ENCODE results near the gene KNDC1. TPM values are rescaled to one million over a fixed set of nuclear protein-coding genes. Genes with fewer than 3 reads are reported as not detected.

The KNDC1 gene
- polyA plus RNA-seq, 1 experiment: 1.0 TPM

GRCh38 chr10:133237241-133237587 is 77.2 kb downstream of the KNDC1 start:
- CTCF ChIA-PET: no interaction called here
- POLR2A ChIA-PET: no interaction called here
- TF ChIP-seq CTCF (IDR thresholded peaks at IDR 0.05; ENCODE audit: insufficient read depth, low read depth, low read length): no peak
- Histone ChIP-seq H3K36me3 (ENCODE audit: control insufficient read depth, insufficient read depth, low read length) (no peaks in the 10 kb centered on the region), H3K27me3 (ENCODE audit: control insufficient read depth, insufficient read depth, low read length) (peaks cover 23% of the 10 kb centered on the region), H3K4me3 (ENCODE audit: low read depth, low read length) (no peak overlapping the region)
- DNase-seq (ENCODE audit: low read depth): no peak

- Histone ChIP-seq H3K36me3 (ENCODE audit: control insufficient read depth, insufficient read depth, low read length) (no peaks in the 10 kb centered on the region), H3K27me3 (ENCODE audit: control insufficient read depth, insufficient read depth, low read length) (peaks cover 23% of the 10 kb centered on the region), H3K4me3 (ENCODE audit: low read depth, low read length) (no peak within 1 kb of the TSS)
- no peak for DNase-seq (ENCODE audit: low read depth)
- ChIA-PET POLR2A (no interaction called here), CTCF (no interaction called here)
- TF ChIP-seq CTCF (IDR thresholded peaks at IDR 0.05; ENCODE audit: insufficient read depth, low read depth, low read length): no peak
These were observed 77.8 kb downstream of the KNDC1 start, which contains the start of gene VENTX for GRCh38 chr10:133237588-133238465. Gene VENTX, plus strand, starts transcription at chr10:133237855. Its CDS starts 60 bp downstream, at chr10:133237915.

GRCh38 chr10:133238466-133238804 is 78.4 kb downstream of the KNDC1 start:
- H3K27me3 ChIP-seq (ENCODE audit: control insufficient read depth, insufficient read depth, low read length): peaks cover 23% of the 10 kb centered on the region
- TF ChIP-seq CTCF (IDR thresholded peaks at IDR 0.05; ENCODE audit: insufficient read depth, low read depth, low read length): no peak
- H3K36me3 ChIP-seq (ENCODE audit: control insufficient read depth, insufficient read depth, low read length): no peaks in the 10 kb centered on the region
- H3K4me3 ChIP-seq (ENCODE audit: low read depth, low read length): no peak overlapping the region
- CTCF ChIA-PET: no interaction called here
- POLR2A ChIA-PET: no interaction called here
- no peak for DNase-seq (ENCODE audit: low read depth)

- POLR2A ChIA-PET: no interaction called here
- CTCF ChIA-PET: no interaction called here
These were observed 80.0 kb downstream of the KNDC1 start for GRCh38 chr10:133239990-133240389.

More at GRCh38 chr10:133239990-133240389, 80.0 kb downstream of the KNDC1 start:
- no peak overlapping the region for H3K4me3 ChIP-seq (ENCODE audit: low read depth, low read length)
- no peak for DNase-seq (ENCODE audit: low read depth)
- H3K27me3 ChIP-seq (ENCODE audit: control insufficient read depth, insufficient read depth, low read length): peaks cover 22% of the 10 kb centered on the region
- no peak for TF ChIP-seq CTCF (IDR thresholded peaks at IDR 0.05; ENCODE audit: insufficient read depth, low read depth, low read length)
- no peaks in the 10 kb centered on the region for H3K36me3 ChIP-seq (ENCODE audit: control insufficient read depth, insufficient read depth, low read length)
